Measurements from ENCODE around the gene ACTC1. TPM values are rescaled to one million over a fixed set of nuclear protein-coding genes. Genes with fewer than 3 reads are reported as not detected.
"Not testable (repeated sequence)": the region's sequence is repeated elsewhere in the genome, so short reads cannot be mapped to it uniquely, and the experiment has no call there.

Gene ACTC1
- total and polyA plus RNA-seq, 8 donors, result 1.8 to 9.5 (median 4.9) TPM; not detected in 1

GRCh38 chr15:34818526-34818925 lies 23.2 kb upstream of the ACTC1 start:
- H3K36me3 ChIP-seq, result no peaks in the 10 kb centered on the region
- intact Hi-C loops (cut with DNase I; ENCODE audit: low total_unique reads), result no loop called here
- H3K4me3 ChIP-seq, result no peak overlapping the region
- 90 to 100% (median 92%) methylated on average over 1 of the region's 1 CpG for WGBS, 5 donors
- no peak for DNase-seq
- H3K27me3 ChIP-seq, result no peaks in the 10 kb centered on the region
- H3K9me3 ChIP-seq, result no peaks in the 10 kb centered on the region
- H3K27ac ChIP-seq, result no peak overlapping the region
- TF ChIP-seq POLR2AphosphoS5 (IDR thresholded peaks at IDR 0.05), result no peak
- no peak for TF ChIP-seq CTCF (IDR thresholded peaks at IDR 0.05)
- no peak for TF ChIP-seq EP300 (IDR thresholded peaks at IDR 0.05)
- TF ChIP-seq POLR2A (IDR thresholded peaks at IDR 0.05), result no peak
- H3K4me1 ChIP-seq, result no peaks in the 10 kb centered on the region

- intact Hi-C loops (cut with DNase I; ENCODE audit: low total_unique reads), result no loop called here
- Histone ChIP-seq H3K36me3 (no peaks in the 10 kb centered on the region), H3K27ac (no peak overlapping the region), H3K9me3 (no peaks in the 10 kb centered on the region), H3K4me1 (no peaks in the 10 kb centered on the region), H3K27me3 (no peaks in the 10 kb centered on the region), H3K4me3 (no peak overlapping the region)
- no peak for TF ChIP-seq CTCF (IDR thresholded peaks at IDR 0.05)
- no peak for TF ChIP-seq EP300 (IDR thresholded peaks at IDR 0.05)
- no peak for TF ChIP-seq POLR2A (IDR thresholded peaks at IDR 0.05)
- no peak for TF ChIP-seq POLR2AphosphoS5 (IDR thresholded peaks at IDR 0.05)
- 38 to 70% (median 45%) methylated on average over 1 of the region's 1 CpG for WGBS, 5 donors
- DNase-seq, result no peak
These were observed 20.5 kb upstream of the ACTC1 start for GRCh38 chr15:34815836-34816235.

- intact Hi-C loops (cut with DNase I; ENCODE audit: low total_unique reads), result no loop called here
- Histone ChIP-seq H3K36me3 (no peaks in the 10 kb centered on the region), H3K9me3 (no peaks in the 10 kb centered on the region), H3K27ac (no peak overlapping the region), H3K4me3 (no peak overlapping the region), H3K4me1 (no peaks in the 10 kb centered on the region), H3K27me3 (no peaks in the 10 kb centered on the region)
- 22 to 48% (median 41%) methylated on average over 3 of the region's 3 CpGs for WGBS, 5 donors
- DNase-seq, result no peak
- no peak for TF ChIP-seq POLR2A (IDR thresholded peaks at IDR 0.05)
- TF ChIP-seq EP300 (IDR thresholded peaks at IDR 0.05), result no peak
- TF ChIP-seq POLR2AphosphoS5 (IDR thresholded peaks at IDR 0.05), result no peak
- TF ChIP-seq CTCF (IDR thresholded peaks at IDR 0.05), result no peak
These were observed 18.3 kb upstream of the ACTC1 start for GRCh38 chr15:34813446-34814190.

- H3K36me3 ChIP-seq; H3K9me3 ChIP-seq; DNase-seq; H3K27me3 ChIP-seq; H3K4me1 ChIP-seq; H3K4me3 ChIP-seq; H3K27ac ChIP-seq; intact Hi-C loops (cut with DNase I; ENCODE audit: low total_unique reads): not testable (repeated sequence)
- 47 to 61% (median 55%) methylated on average over 9 of the region's 9 CpGs for WGBS, 5 donors
These were observed 17.6 kb upstream of the ACTC1 start for GRCh38 chr15:34812868-34813365.

- no peak overlapping the region for H3K4me3 ChIP-seq
- DNase-seq, result no peak
- H3K27me3 ChIP-seq, result no peaks in the 10 kb centered on the region
- peaks cover 0 to 3% (median 1%) of the 10 kb centered on the region in 4 donors for H3K9me3 ChIP-seq
- no peak for TF ChIP-seq POLR2A (IDR thresholded peaks at IDR 0.05)
- TF ChIP-seq EP300 (IDR thresholded peaks at IDR 0.05), result no peak
- TF ChIP-seq POLR2AphosphoS5 (IDR thresholded peaks at IDR 0.05), result no peak
- TF ChIP-seq CTCF (IDR thresholded peaks at IDR 0.05), result no peak
- H3K4me1 ChIP-seq, result no peaks in the 10 kb centered on the region
- intact Hi-C loops (cut with DNase I; ENCODE audit: low total_unique reads), result no loop called here
- no peaks in the 10 kb centered on the region for H3K36me3 ChIP-seq
- 45 to 74% (median 62%) methylated on average over 1 of the region's 1 CpG for WGBS, 5 donors
- H3K27ac ChIP-seq, result no peak overlapping the region
These were observed 17.0 kb upstream of the ACTC1 start for GRCh38 chr15:34812369-34812768.

Data from stomach (tissue), 9 donors.